HL-60 (cell line): Measurements from ENCODE around the gene GALNS.

ENCODE experiments used
- DNase-seq, 2 experiments: peaks; one replicate each; pipeline ENCODE4 v3.0.0-alpha.2; 2010 to 2020; ENCODE audit warnings: low read depth in 1 of 2, low spot score in 1 of 2
- H3K27ac ChIP-seq: fragments of 250-450 bp; sonication (Bioruptor Pico); replicated peaks from 2 replicates; pipeline ENCODE4 v1.5.1; 2020; ENCODE audit warnings: mild to moderate bottlenecking, moderate library complexity
- H3K27me3 ChIP-seq: fragments of 250-450 bp; sonication (Bioruptor Pico); 2 replicates; pipeline ENCODE4 v1.5.1; 2021; ENCODE audit warnings: mild to moderate bottlenecking, moderate library complexity; ENCODE audit not compliant: insufficient read depth, poor library complexity, severe bottlenecking
- H3K4me3 ChIP-seq: replicated peaks from 2 replicates; pipeline ENCODE4 v1.5.1; 2011; ENCODE audit warnings: mild to moderate bottlenecking, control low read depth, low read length; ENCODE audit not compliant: insufficient read depth
- GABPA ChIP-seq: IDR thresholded peaks from 2 replicates; pipeline ENCODE4 v1.6.1; 2012; ENCODE audit warnings: low read depth
- POLR2AphosphoS5 ChIP-seq: IDR thresholded peaks from 2 replicates; pipeline ENCODE4 v1.6.1; 2012; ENCODE audit warnings: low read depth
- SPI1 ChIP-seq: IDR thresholded peaks from 2 replicates; pipeline ENCODE4 v1.6.1; 2012; ENCODE audit warnings: low read depth, mild to moderate bottlenecking, borderline replicate concordance
- TF ChIP-seq, protein P1 (sequence below): IDR thresholded peaks from 2 replicates; pipeline ENCODE4 v1.6.1; 2012; ENCODE audit warnings: low read depth; ENCODE audit not compliant: insufficient replicate concordance
- TF ChIP-seq, protein P2 (sequence below): IDR thresholded peaks from one replicate; pipeline ENCODE4 v1.5.1; 2011; ENCODE audit warnings: low read length, control low read depth, inconsistent platforms; ENCODE audit not compliant: insufficient read depth

GALNS gene

DNA sequence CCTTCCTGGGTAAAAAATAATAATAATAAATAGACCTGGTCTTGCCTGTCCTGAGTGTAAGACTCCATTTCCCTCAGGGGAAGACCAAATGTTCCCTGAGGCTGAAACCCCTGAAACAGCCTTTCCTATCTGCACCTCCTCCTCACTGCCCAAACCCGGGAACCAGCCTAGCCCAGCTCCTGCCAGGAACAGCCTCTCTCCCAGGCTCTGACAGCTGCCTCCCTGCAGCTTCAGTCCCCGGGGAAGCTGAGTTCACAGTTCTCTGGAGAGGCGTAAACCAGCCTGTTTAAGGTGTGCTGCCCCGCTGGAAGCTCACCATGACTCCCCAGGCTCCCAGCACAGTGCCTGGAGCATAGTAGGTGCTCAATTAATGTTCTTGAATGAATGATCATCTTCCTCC lies 60.5 kb downstream of the GALNS start:
- TF ChIP-seq POLR2AphosphoS5 (no peak), GABPA (no peak), SPI1 (no peak)
- TF ChIP-seq, protein P1, sequence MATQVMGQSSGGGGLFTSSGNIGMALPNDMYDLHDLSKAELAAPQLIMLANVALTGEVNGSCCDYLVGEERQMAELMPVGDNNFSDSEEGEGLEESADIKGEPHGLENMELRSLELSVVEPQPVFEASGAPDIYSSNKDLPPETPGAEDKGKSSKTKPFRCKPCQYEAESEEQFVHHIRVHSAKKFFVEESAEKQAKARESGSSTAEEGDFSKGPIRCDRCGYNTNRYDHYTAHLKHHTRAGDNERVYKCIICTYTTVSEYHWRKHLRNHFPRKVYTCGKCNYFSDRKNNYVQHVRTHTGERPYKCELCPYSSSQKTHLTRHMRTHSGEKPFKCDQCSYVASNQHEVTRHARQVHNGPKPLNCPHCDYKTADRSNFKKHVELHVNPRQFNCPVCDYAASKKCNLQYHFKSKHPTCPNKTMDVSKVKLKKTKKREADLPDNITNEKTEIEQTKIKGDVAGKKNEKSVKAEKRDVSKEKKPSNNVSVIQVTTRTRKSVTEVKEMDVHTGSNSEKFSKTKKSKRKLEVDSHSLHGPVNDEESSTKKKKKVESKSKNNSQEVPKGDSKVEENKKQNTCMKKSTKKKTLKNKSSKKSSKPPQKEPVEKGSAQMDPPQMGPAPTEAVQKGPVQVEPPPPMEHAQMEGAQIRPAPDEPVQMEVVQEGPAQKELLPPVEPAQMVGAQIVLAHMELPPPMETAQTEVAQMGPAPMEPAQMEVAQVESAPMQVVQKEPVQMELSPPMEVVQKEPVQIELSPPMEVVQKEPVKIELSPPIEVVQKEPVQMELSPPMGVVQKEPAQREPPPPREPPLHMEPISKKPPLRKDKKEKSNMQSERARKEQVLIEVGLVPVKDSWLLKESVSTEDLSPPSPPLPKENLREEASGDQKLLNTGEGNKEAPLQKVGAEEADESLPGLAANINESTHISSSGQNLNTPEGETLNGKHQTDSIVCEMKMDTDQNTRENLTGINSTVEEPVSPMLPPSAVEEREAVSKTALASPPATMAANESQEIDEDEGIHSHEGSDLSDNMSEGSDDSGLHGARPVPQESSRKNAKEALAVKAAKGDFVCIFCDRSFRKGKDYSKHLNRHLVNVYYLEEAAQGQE: no peak
- TF ChIP-seq, protein P2, sequence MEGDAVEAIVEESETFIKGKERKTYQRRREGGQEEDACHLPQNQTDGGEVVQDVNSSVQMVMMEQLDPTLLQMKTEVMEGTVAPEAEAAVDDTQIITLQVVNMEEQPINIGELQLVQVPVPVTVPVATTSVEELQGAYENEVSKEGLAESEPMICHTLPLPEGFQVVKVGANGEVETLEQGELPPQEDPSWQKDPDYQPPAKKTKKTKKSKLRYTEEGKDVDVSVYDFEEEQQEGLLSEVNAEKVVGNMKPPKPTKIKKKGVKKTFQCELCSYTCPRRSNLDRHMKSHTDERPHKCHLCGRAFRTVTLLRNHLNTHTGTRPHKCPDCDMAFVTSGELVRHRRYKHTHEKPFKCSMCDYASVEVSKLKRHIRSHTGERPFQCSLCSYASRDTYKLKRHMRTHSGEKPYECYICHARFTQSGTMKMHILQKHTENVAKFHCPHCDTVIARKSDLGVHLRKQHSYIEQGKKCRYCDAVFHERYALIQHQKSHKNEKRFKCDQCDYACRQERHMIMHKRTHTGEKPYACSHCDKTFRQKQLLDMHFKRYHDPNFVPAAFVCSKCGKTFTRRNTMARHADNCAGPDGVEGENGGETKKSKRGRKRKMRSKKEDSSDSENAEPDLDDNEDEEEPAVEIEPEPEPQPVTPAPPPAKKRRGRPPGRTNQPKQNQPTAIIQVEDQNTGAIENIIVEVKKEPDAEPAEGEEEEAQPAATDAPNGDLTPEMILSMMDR: no peak
- no peak overlapping the region for H3K4me3 ChIP-seq
- DNase-seq: no peak

DNA sequence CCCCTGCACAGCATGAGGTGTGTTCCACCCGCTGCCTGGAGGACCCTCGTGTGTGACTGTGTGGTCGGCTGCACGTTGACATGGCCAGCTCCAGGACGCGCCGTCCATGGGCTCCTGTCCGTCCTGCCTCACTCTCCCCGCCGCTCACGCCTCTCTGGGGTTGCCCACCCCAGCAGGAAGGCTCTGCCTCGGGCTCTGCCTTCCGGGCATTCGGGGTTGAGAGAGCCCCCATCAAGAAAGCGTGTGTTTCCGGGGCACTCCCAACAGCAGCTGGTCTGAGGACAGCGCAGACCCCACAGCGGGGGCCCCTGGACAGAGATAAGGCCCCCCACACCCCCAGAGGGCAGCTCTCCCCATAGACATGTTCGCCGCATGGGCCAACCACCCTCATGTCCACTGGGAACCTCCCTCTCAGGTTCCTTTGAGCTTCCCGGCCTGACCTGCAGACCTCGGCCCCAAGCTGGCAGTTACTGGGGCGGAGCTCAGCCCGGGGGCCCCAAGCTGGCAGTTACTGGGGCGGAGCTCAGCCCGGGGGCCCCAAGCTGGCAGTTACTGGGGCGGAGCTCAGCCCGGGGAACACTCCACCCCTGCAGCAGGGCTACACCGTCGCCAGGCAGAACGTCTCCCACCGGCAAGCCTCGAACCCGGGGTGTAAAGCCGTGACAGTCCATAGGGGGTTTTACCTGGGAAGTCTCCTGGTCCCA lies 63.3 kb downstream of the GALNS start:
- peak in 1 of 2 experiments; percentile 66 for DNase-seq
- Histone ChIP-seq H3K27ac (peak overlapping the region; percentile 97), H3K27me3 (no peaks in the 10 kb centered on the region)

More for the DNA sequence above, 60.5 kb downstream of the GALNS start:
- H3K27ac ChIP-seq: peak overlapping the region; percentile 97
- no peaks in the 10 kb centered on the region for H3K27me3 ChIP-seq

DNA sequence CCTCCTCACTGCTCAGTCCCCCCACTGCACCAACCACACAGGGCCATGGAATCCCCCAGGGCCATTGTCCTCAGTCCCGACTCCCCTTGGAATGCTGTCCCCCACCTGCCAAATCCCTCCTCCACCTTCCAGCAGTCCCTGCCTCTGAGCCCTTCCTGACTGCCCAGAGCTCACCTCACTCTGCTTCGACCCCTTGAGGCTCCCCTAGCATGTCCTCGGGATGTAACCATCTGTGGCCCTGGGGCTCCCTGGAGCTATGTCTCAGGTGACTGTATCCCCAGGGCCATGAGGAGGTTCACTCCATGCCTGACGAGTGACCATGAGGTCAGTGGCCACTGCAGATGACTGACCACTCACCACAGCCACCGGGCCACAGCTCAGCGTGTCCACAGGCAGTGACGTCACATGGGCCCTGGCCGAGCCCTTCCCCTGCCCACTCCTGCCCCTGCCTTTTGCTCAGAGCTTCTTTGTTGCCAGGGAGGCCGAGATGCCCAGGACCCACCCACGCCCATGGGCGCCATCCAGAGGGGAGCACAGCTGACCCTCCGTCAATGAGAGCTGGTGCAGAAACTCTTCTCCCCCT lies 64.0 kb downstream of the GALNS start:
- H3K27me3 ChIP-seq: no peaks in the 10 kb centered on the region
- no peak overlapping the region for H3K4me3 ChIP-seq
- peak overlapping the region; percentile 97 for H3K27ac ChIP-seq
- DNase-seq: no peak
- TF ChIP-seq, protein P1: no peak
- TF ChIP-seq GABPA (no peak), SPI1 (no peak), POLR2AphosphoS5 (no peak)
- TF ChIP-seq, protein P2: no peak

More for the DNA sequence above, 63.3 kb downstream of the GALNS start:
- TF ChIP-seq, protein P2: no peak
- no peak for TF ChIP-seq SPI1
- no peak for TF ChIP-seq GABPA
- peak; percentile 54; the same call in 1 of the 2 replicates for TF ChIP-seq POLR2AphosphoS5
- TF ChIP-seq, protein P1: no peak
- peak overlapping the region; percentile 26 for H3K4me3 ChIP-seq
